Peyer's patch (tissue), 4 donors: ENCODE measurements around the gene CD247.

Source experiments
- POLR2A ChIP-seq, 2 donors: fragments of 450-650 bp; IDR thresholded peaks; one replicate each; pipeline ENCODE4 v1.5.1; 2017; ENCODE audit warnings: antibody characterized with exemption in 2 of 2, mild to moderate bottlenecking in 2 of 2, moderate library complexity in 2 of 2
- TF ChIP-seq, protein P1 (sequence below), 6 experiments: fragments of 450-650 bp in 4 of 6; fragments of 200-600 bp in 2 of 6; sonication (generic) in 1 of 6; IDR thresholded peaks; one replicate each; pipeline ENCODE4 v1.5.1; 2017 to 2019; ENCODE audit warnings: antibody characterized with exemption in 6 of 6, mild to moderate bottlenecking in 3 of 6, moderate library complexity in 1 of 6

DNA sequence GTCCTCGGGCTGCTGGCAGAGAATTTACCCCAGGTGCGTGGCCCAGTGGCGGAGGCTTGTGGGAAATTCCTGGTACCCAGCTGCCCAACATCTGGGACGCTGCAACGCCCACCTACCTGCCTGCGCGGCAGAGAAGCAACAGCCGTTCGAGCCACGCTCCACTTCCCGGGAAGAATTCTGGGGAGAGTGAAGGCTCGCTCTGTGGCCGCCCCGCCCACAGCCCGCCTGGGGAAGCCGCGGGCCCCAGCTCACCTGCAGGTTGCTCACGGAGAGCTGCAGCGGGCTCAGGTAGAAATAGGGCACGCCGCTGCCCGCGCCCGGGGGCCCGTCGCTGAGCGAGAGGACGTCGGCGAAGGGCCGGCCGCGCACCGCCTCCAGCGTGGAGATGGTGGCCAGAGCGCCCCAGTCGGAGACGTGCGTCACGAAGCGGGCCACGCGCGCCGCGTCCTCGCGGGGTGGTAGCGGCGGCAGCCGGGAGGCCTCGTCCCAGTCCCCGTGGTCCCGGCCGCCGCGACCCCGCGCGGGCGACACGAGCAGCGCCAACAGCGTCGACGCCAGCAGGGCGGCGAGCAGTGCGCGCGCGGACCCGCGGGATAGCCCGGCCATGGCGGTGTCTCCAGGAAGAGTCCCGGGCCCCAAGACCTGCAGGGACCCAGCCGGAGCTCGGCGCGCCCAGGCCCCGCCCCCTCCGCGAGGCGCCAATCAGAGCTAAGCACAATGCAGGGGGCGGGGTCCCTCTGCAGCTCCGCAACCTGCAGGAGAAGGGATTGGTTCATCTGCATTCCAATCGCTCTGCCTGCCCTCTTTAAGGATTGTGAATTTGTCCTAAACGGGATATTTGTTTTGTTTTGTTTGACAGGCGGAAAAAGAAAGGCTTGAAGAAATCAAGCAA is 35.1 kb upstream of the CD247 start, which contains the start of gene CREG1:
- peak; percentile 90 to 92 for TF ChIP-seq POLR2A (IDR thresholded peaks at IDR 0.05)
- TF ChIP-seq, protein P1, sequence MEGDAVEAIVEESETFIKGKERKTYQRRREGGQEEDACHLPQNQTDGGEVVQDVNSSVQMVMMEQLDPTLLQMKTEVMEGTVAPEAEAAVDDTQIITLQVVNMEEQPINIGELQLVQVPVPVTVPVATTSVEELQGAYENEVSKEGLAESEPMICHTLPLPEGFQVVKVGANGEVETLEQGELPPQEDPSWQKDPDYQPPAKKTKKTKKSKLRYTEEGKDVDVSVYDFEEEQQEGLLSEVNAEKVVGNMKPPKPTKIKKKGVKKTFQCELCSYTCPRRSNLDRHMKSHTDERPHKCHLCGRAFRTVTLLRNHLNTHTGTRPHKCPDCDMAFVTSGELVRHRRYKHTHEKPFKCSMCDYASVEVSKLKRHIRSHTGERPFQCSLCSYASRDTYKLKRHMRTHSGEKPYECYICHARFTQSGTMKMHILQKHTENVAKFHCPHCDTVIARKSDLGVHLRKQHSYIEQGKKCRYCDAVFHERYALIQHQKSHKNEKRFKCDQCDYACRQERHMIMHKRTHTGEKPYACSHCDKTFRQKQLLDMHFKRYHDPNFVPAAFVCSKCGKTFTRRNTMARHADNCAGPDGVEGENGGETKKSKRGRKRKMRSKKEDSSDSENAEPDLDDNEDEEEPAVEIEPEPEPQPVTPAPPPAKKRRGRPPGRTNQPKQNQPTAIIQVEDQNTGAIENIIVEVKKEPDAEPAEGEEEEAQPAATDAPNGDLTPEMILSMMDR (IDR thresholded peaks at IDR 0.05): peak in 1 of 6 experiments; percentile 21
